ENCODE data around the gene RET. TPM values are rescaled to one million over a fixed set of nuclear protein-coding genes. Genes with fewer than 3 reads are reported as not detected.
"Not testable (repeated sequence)": the region's sequence is repeated elsewhere in the genome, so short reads cannot be mapped to it uniquely, and the experiment has no call there.

The RET gene
- total RNA-seq, 2 experiments from 2014 or later, result 0.22 TPM; not detected in 1

DNA sequence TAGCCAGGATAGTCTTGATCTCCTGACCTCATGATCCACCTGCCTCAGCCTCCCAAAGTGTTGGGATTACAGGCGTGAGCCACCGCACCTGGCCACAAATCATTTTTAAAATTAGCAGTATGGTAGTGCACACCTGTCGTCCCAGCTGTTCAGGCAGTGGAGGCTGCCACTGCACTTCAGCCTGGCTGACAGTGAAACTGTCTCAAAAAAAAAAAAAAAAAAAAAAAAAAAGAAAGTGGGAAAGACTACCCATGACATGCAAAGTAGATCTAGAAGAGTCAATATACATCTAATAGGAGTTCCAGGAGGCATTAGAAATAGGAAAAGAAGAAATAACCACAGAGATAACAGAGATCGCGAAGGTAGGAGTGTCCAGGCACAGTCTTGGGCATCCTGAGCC is 64.6 kb downstream of the RET start:
- Mint-ChIP-seq H3K4me1 (peaks cover 55% of the 10 kb centered on the region), H3K36me3 (peaks cover 18% of the 10 kb centered on the region), H3K27ac (no peak overlapping the region), H3K4me3 (peak overlapping the region; percentile 11), H3K9me3 (no peaks in the 10 kb centered on the region), H3K27me3 (no peaks in the 10 kb centered on the region)
- DNase-seq, result no peak
- ATAC-seq (ENCODE audit: low read depth), result no peak
- POLR2A ChIA-PET, result interaction anchor here (5.7 kb wide), 1 partner anchor 19 kb away, joined by 175 read pairs; no protein-coding TSS in a partner anchor

DNA sequence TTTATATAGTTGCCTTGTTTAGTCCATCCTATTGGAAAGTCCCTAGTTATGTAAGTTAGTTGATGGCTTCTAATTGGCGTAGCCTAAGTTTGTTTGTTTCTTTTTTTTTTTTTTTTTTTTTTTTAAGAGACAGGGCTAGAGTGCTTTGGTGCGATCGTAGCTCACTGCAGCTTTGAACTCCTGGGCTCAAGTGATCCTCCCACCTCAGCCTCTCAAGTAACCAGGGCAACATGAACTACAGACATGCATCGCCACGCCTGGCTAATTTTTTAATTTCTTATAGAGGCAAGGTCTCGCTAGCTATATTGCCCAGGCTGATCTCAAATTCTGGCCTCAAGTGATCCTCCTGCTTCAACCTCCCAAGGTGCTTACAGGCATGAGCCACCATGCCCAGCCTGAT is 68.4 kb downstream of the RET start:
- H3K36me3 Mint-ChIP-seq, result peaks cover 37% of the 10 kb centered on the region
- no peak overlapping the region for H3K27ac Mint-ChIP-seq
- no peaks in the 10 kb centered on the region for H3K27me3 Mint-ChIP-seq
- H3K4me3 Mint-ChIP-seq, result no peak overlapping the region
- ATAC-seq (ENCODE audit: low read depth) (no peak), DNase-seq (no peak)
- peaks cover 48% of the 10 kb centered on the region for H3K4me1 Mint-ChIP-seq
- peaks cover 7% of the 10 kb centered on the region for H3K9me3 Mint-ChIP-seq
- POLR2A ChIA-PET, result no interaction called here

DNA sequence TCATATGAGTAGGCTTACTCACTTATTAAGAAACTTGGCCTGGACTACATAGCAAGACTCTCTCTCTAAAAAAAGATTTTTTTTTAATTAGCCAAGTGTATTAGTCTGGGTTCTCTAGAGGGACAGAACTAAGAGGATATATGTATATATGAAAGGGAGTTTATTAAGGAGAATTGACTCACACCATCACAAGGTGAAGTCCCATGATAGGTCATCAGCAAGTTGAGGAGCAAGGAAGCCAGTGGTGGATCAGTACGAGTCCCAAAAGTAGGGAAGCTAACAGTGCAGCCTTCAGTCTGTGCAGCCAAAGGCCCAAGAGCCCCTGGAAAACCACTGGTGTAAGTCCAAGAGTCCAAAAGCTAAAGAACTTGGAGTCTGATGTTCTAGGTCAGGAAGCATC is 69.1 kb downstream of the RET start:
- Mint-ChIP-seq H3K36me3 (peaks cover 39% of the 10 kb centered on the region), H3K4me1 (peaks cover 48% of the 10 kb centered on the region)
- H3K27me3 Mint-ChIP-seq; H3K27ac Mint-ChIP-seq; H3K9me3 Mint-ChIP-seq; POLR2A ChIA-PET; H3K4me3 Mint-ChIP-seq; DNase-seq; ATAC-seq (ENCODE audit: low read depth): not testable (repeated sequence)

DNA sequence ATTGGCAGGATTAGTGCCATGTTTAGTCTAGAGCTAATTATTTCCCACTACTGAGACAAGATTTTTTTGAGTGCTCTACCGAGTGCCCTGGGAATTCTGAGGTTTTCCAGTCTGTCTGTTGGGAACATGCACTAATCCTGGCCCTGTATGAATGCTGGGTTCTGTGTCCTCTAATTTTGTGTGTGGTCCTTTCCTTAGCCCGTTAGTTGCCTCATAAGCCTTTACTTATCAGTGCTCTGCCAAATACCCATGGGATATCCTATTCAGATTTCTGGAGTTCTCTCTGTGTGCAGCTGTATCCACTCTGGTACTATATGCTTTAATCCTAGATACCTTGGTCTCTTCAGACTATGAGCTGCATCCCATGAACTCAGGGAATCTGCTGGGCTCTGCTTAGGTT is 74.5 kb downstream of the RET start:
- H3K36me3 Mint-ChIP-seq, result peaks cover 39% of the 10 kb centered on the region
- H3K27me3 Mint-ChIP-seq, result no peaks in the 10 kb centered on the region
- no peak for ATAC-seq (ENCODE audit: low read depth)
- no peak overlapping the region for H3K27ac Mint-ChIP-seq
- H3K9me3 Mint-ChIP-seq, result peaks cover 7% of the 10 kb centered on the region
- POLR2A ChIA-PET, result interaction anchor here (0.7 to 1.7 kb wide), 3 partner anchors 13 to 18 kb away, joined by 4 to 5 read pairs (median 5); partner anchors contain the start of gene CSGALNACT2
- DNase-seq, result no peak
- H3K4me3 Mint-ChIP-seq, result no peak overlapping the region
- H3K4me1 Mint-ChIP-seq, result peaks cover 28% of the 10 kb centered on the region

DNA sequence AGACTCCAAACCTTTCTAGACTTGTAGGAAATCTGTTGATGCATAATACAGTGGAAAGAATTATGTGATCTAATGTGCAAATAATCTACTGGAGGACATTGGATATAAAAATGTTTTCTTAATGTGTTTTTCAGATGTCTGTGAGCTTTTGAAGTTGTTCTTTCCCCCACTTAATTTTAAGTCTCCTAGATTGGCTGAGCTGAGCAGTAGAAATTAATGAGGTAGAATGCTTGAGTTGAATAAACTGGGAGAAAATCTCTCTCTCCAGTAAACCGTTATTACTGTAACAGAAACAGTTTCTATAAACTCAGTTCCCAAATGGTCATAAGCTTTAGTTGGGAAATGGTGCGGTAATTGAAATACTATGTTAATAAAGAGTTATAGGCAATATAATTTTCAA is 77.0 kb downstream of the RET start:
- Mint-ChIP-seq H3K4me3 (no peak overlapping the region), H3K27ac (no peak overlapping the region)
- POLR2A ChIA-PET, result interaction anchor here (1.2 kb wide), 1 partner anchor 11 kb away, joined by 4 read pairs; no protein-coding TSS in a partner anchor

DNA sequence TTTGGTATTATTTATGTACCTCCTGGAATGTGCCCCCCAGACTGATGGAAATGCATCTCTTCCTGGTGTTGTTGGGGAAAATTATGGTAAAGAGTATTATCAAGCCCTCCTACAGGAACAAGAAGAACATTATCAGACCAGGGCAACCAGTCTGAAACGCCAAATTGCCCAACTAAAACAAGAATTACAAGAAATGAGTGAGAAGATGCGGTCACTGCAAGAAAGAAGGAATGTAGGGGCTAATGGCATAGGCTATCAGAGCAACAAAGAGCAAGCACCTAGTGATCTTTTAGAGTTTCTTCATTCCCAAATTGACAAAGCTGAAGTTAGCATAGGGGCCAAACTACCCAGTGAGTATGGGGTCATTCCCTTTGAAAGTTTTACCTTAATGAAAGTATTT is 78.4 kb downstream of the RET start:
- H3K4me3 Mint-ChIP-seq, result no peak overlapping the region
- H3K27me3 Mint-ChIP-seq, result no peaks in the 10 kb centered on the region
- DNase-seq (no peak), ATAC-seq (ENCODE audit: low read depth) (no peak)
- H3K27ac Mint-ChIP-seq, result no peak overlapping the region
- no peaks in the 10 kb centered on the region for H3K9me3 Mint-ChIP-seq
- H3K4me1 Mint-ChIP-seq, result peaks cover 30% of the 10 kb centered on the region
- H3K36me3 Mint-ChIP-seq, result peaks cover 29% of the 10 kb centered on the region
- POLR2A ChIA-PET, result no interaction called here

More for the DNA sequence above, 77.0 kb downstream of the RET start:
- peaks cover 30% of the 10 kb centered on the region for H3K4me1 Mint-ChIP-seq
- peaks cover under 1% of the 10 kb centered on the region for H3K9me3 Mint-ChIP-seq
- ATAC-seq (ENCODE audit: low read depth) (no peak), DNase-seq (no peak)
- H3K36me3 Mint-ChIP-seq, result peaks cover 31% of the 10 kb centered on the region
- no peaks in the 10 kb centered on the region for H3K27me3 Mint-ChIP-seq

DNA sequence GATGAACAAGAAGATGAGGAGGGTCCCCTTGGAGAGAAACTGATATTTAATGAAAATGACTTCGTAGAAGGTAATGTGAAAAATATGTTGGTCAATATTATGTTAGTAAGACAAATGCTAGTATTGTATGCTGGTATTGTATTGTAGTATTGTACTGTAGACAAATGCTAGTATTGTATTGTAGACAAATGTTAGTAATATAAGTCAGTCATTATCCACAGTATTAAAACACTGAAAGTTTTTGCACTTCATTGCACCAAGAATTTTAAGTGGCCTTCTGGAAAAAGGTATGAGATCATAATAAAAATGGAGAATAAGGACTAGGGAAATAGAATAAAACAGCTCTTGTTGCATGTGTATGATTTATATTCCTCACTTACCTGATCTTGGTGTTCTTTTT is 78.9 kb downstream of the RET start:
- ATAC-seq (ENCODE audit: low read depth) (no peak), DNase-seq (no peak)
- Mint-ChIP-seq H3K9me3 (no peaks in the 10 kb centered on the region), H3K4me3 (no peak overlapping the region), H3K27ac (no peak overlapping the region), H3K4me1 (peaks cover 28% of the 10 kb centered on the region), H3K36me3 (peaks cover 27% of the 10 kb centered on the region), H3K27me3 (no peaks in the 10 kb centered on the region)
- POLR2A ChIA-PET, result no interaction called here

DNA sequence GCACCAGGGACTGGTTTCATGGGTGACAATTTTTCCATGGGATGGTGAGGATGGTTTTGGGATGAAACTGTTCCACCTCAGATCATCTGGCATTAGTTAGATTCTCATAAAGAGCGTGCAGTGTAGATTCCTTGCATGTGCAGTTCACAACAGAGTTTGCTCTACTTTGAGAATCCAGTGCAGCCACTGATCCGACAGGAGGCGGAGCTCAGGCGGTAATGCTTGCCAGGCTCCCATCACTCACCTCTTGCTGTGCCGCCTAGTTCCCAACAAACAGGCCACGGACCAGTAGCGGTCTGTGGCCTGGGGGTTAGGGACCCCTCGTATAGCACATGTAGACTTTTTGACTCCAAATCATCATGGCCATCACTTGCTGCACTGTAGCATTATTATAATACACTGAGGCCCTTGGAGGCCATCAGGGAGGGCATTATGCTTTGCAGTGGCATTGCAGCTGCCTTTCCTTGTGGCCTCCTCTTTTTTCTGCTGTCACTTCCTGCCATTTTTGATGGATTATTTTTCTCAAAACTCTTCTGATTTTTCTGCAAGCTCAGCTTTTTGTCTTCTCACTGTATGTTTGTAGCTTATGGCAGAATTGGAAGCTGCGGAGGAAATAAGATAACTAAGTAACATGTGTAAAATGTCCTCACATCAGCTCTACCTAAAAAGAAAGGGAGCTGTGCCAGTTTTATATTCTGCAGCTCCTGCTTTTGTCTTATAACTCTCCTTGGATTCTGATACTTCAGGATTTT is 79.9 kb downstream of the RET start:
- ATAC-seq (ENCODE audit: low read depth), result no peak
- no peak for DNase-seq
- Mint-ChIP-seq H3K4me1 (peaks cover 30% of the 10 kb centered on the region), H3K9me3 (no peaks in the 10 kb centered on the region), H3K4me3 (no peak overlapping the region), H3K27ac (no peak overlapping the region), H3K27me3 (no peaks in the 10 kb centered on the region), H3K36me3 (peaks cover 33% of the 10 kb centered on the region)
- POLR2A ChIA-PET, result no interaction called here

DNA sequence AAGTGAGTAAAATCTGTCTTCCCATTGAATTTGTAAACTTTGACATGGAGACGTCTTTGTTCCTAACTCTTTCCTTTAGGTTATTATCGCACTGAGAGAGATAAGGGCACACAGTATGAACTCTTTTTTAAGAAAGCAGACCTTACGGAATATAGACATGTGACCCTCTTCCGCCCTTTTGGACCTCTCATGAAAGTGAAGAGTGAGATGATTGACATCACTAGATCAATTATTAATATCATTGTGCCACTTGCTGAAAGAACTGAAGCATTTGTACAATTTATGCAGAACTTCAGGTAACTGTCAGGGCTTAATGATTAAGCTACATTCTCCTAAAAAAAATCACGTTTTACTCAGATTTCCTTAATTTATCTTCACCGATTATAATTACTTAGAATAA is 81.8 kb downstream of the RET start:
- POLR2A ChIA-PET, result no interaction called here
- DNase-seq (no peak), ATAC-seq (ENCODE audit: low read depth) (no peak)
- H3K27me3 Mint-ChIP-seq, result no peaks in the 10 kb centered on the region
- H3K4me3 Mint-ChIP-seq, result no peak overlapping the region
- no peak overlapping the region for H3K27ac Mint-ChIP-seq
- no peaks in the 10 kb centered on the region for H3K9me3 Mint-ChIP-seq
- peaks cover 42% of the 10 kb centered on the region for H3K36me3 Mint-ChIP-seq
- H3K4me1 Mint-ChIP-seq, result peaks cover 43% of the 10 kb centered on the region

DNA sequence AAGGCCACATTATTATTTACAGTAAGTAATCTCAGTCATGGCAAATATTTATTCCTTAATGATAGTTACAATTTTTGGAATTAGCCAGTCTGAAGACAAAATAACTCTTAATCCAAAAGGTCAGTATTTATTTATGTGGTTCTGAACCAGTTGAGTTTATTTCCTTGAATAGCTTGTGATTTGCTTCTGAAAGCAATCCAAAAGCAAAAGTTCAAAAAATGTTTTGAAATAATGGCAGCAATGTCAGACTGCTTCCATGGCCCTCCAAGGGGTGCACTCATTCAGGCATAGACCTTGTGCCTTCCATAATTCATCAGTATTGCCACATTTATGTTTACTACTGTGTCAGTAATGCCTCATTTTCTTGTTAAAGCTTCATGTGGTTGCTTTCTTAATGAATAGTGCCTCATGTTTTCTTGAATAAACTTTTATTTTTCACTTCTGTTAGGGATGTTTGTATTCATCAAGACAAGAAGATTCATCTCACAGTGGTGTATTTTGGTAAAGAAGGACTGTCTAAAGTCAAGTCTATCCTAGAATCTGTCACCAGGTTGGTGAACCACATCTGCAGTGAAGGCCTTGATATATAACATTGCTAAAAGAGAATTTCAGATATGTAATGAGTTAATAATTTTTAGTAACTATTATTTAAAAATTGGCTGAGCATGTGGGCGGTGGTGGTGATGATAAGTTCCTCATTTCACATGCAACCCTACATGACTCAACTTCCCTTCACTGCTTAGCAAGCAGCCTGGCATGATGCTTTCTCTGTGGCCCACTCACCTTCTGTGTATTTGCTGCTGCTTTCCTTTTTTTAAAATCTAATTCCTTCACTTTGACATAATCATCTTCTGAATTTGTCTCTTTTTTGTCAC is 83.4 kb downstream of the RET start:
- DNase-seq, result no peak

DNA sequence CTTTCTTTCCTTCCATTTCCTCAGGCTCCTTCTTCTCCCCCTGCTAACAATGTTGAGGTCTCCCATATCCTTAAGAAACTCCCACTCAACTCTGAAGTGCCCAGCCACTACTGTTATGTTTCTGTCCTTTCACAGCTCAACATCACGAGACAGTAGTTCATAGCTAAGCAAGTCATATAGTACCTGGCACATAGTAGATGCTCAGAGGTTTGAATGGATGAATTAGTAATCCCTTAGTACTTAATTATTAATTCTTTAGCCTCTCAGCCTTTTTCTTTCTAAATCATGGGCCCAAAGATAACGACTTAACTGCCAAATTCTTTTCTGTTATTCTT is 84.0 kb downstream of the RET start:
- peaks cover 37% of the 10 kb centered on the region for H3K4me1 Mint-ChIP-seq
- no peak overlapping the region for H3K4me3 Mint-ChIP-seq
- POLR2A ChIA-PET, result interaction anchor here (2.9 kb wide), 1 partner anchor 22 kb away, joined by 7 read pairs; the partner anchor contains the start of gene CSGALNACT2
- no peaks in the 10 kb centered on the region for H3K9me3 Mint-ChIP-seq
- H3K36me3 Mint-ChIP-seq, result peaks cover 41% of the 10 kb centered on the region
- no peak for ATAC-seq (ENCODE audit: low read depth)
- no peak for DNase-seq
- H3K27ac Mint-ChIP-seq, result peak overlapping the region; percentile 32
- no peaks in the 10 kb centered on the region for H3K27me3 Mint-ChIP-seq

More for the DNA sequence above, 83.4 kb downstream of the RET start:
- POLR2A ChIA-PET, result no interaction called here
- ATAC-seq (ENCODE audit: low read depth), result no peak
- no peaks in the 10 kb centered on the region for H3K27me3 Mint-ChIP-seq
- no peaks in the 10 kb centered on the region for H3K9me3 Mint-ChIP-seq
- H3K4me3 Mint-ChIP-seq, result no peak overlapping the region
- peaks cover 46% of the 10 kb centered on the region for H3K36me3 Mint-ChIP-seq
- peaks cover 39% of the 10 kb centered on the region for H3K4me1 Mint-ChIP-seq
- peak overlapping the region; percentile 32 for H3K27ac Mint-ChIP-seq

DNA sequence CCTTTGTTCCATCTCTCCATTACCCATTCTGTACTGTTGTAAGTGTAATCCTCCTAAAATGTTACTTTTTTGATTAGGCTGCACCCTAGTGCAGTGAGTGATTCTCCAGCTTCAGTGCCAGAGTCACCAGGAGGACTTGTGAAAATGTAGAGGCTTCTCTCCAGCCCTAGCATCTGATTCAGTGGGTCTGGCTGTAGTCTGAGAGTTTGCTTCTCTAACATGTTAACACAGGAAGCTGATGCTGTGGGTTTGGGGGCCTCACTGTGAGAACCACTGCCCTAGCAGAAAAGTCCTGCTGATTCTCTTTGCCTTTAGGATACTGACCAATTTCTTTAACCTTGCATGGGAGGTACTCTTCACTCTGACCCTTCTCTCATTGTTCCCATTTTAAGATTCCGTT is 85.7 kb downstream of the RET start:
- H3K4me1 Mint-ChIP-seq, result peaks cover 31% of the 10 kb centered on the region
- H3K9me3 Mint-ChIP-seq, result no peaks in the 10 kb centered on the region
- no peaks in the 10 kb centered on the region for H3K27me3 Mint-ChIP-seq
- peaks cover 35% of the 10 kb centered on the region for H3K36me3 Mint-ChIP-seq
- H3K4me3 Mint-ChIP-seq, result no peak overlapping the region
- no peak for DNase-seq
- POLR2A ChIA-PET, result interaction anchor here (2.9 kb wide), 1 partner anchor 24 kb away, joined by 7 read pairs; the partner anchor contains the start of gene CSGALNACT2
- no peak overlapping the region for H3K27ac Mint-ChIP-seq
- ATAC-seq (ENCODE audit: low read depth), result peak; percentile 45

DNA sequence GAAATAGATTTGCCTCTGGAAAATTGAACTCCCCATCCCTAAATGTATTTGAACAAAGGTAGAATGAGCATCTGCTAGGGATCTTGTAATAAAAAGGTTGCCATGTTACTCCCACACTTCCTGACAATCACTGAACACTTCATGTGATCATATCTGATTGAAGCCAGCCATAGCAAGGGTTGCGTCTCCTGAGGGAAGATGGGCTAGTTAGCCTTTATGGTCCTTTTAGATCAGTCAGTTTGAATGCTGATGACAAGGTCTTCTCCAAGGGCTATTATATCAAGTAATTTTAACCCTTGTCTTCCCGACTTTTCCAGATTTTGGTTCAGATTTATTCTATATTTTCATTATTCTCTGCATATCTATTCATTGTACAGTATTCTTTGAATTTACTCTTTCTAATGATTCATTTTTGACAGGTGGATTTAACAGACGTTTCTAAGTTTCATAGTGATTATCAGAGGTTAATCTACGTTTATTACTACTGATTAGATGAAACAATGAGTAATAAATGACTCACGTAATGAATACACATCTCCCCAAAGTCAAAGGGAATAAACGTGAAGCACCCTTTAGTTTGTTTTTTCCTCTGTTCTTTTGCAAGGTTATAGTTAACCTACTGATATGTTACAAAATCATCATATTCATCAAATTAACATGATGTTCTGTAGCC is 89.5 kb downstream of the RET start:
- H3K4me1 Mint-ChIP-seq, result peaks cover 20% of the 10 kb centered on the region
- no peaks in the 10 kb centered on the region for H3K27me3 Mint-ChIP-seq
- no peak for DNase-seq
- POLR2A ChIA-PET, result no interaction called here
- H3K4me3 Mint-ChIP-seq, result no peak overlapping the region
- peaks cover 40% of the 10 kb centered on the region for H3K36me3 Mint-ChIP-seq
- no peak for ATAC-seq (ENCODE audit: low read depth)
- no peaks in the 10 kb centered on the region for H3K9me3 Mint-ChIP-seq
- H3K27ac Mint-ChIP-seq, result no peak overlapping the region
